Neural cell (in vitro differentiated cells): Measurements from ENCODE around the gene HSPB1. TPM values are rescaled to one million over a fixed set of nuclear protein-coding genes. Genes with fewer than 3 reads are reported as not detected.

Experiments
- H2AFZ ChIP-seq: fragments of 200-600, 300-800 bp; sonication (generic), shearing (Covaris generic); 2 replicates; pipeline ENCODE4 v1.6.0; 2014; ENCODE audit warnings: low read depth, mild to moderate bottlenecking, antibody characterized with exemption, low read length, moderate library complexity
- H3F3A ChIP-seq: fragments of 200-600 bp; shearing (Covaris generic); 2 replicates; pipeline ENCODE4 v1.6.1; 2016; ENCODE audit warnings: mild to moderate bottlenecking, moderate library complexity, mixed read lengths, antibody characterized with exemption, low read length; ENCODE audit not compliant: insufficient read depth, poor library complexity, severe bottlenecking
- H3K27ac ChIP-seq: fragments of 200-600, 300-800 bp; sonication (generic), shearing (Covaris generic); 2 replicates; pipeline ENCODE4 v1.5.1; 2014; ENCODE audit warnings: mild to moderate bottlenecking, low read length, moderate library complexity
- H3K27me3 ChIP-seq: fragments of 300-800, 200-600 bp; sonication (generic), shearing (Covaris generic); 2 replicates; pipeline ENCODE4 v1.6.0; 2014; ENCODE audit warnings: mild to moderate bottlenecking, low read depth, low read length, moderate library complexity; ENCODE audit not compliant: insufficient read depth
- H3K36me3 ChIP-seq: fragments of 300-800, 200-600 bp; sonication (generic), shearing (Covaris generic); 2 replicates; pipeline ENCODE4 v1.5.1; 2014; ENCODE audit warnings: mild to moderate bottlenecking, antibody characterized with exemption, low read length, moderate library complexity; ENCODE audit not compliant: insufficient read depth
- H3K4me2 ChIP-seq: fragments of 300-800, 200-600 bp; sonication (generic), shearing (Covaris generic); 2 replicates; pipeline ENCODE4 v1.6.0; 2014; ENCODE audit warnings: mild to moderate bottlenecking, low read length
- H3K4me3 ChIP-seq: fragments of 300-800, 200-600 bp; sonication (generic), shearing (Covaris generic); 2 replicates; pipeline ENCODE4 v1.5.1; 2014; ENCODE audit warnings: mild to moderate bottlenecking, low read length, moderate library complexity
- H3K79me2 ChIP-seq: fragments of 200-600 bp; shearing (Covaris generic); replicated peaks from 2 replicates; pipeline ENCODE4 v1.6.0; 2014; ENCODE audit warnings: mild to moderate bottlenecking, low read length, moderate library complexity; ENCODE audit not compliant: insufficient read depth
- H3K9ac ChIP-seq: fragments of 300-800, 200-600 bp; sonication (generic), shearing (Covaris generic); 2 replicates; pipeline ENCODE4 v1.6.1; 2016; ENCODE audit warnings: mild to moderate bottlenecking, low read length, mixed read lengths
- H3K9me2 ChIP-seq: fragments of 200-600 bp; shearing (Covaris generic); 2 replicates; pipeline ENCODE4 v1.6.1; 2016; ENCODE audit warnings: mild to moderate bottlenecking, low read length, mixed read lengths; ENCODE audit not compliant: insufficient read depth
- H3K9me3 ChIP-seq: fragments of 200-600, 300-800 bp; sonication (generic), shearing (Covaris generic); 2 replicates; pipeline ENCODE4 v1.6.1; 2016; ENCODE audit warnings: mild to moderate bottlenecking, mixed run types, low read length, moderate library complexity, mixed read lengths
- H4K20me1 ChIP-seq: fragments of 200-600 bp; shearing (Covaris generic); 2 replicates; pipeline ENCODE4 v1.6.1; 2016; ENCODE audit warnings: mild to moderate bottlenecking, mixed run types; ENCODE audit not compliant: insufficient read depth
- CTCF ChIP-seq: fragments of 450-650 bp; IDR thresholded peaks from 2 replicates; pipeline ENCODE4 v1.5.1; 2014; ENCODE audit warnings: antibody characterized with exemption, mild to moderate bottlenecking, moderate library complexity; ENCODE audit not compliant: poor library complexity, severe bottlenecking
- EP300 ChIP-seq: fragments of 450-650 bp; conservative IDR thresholded peaks from 2 replicates; pipeline ENCODE4 v1.6.1; 2014; ENCODE audit warnings: antibody characterized with exemption, mild to moderate bottlenecking, moderate library complexity; ENCODE audit not compliant: poor library complexity, severe bottlenecking
- EZH2 ChIP-seq: fragments of 200-600, 300-800 bp; shearing (Covaris generic), sonication (generic); IDR thresholded peaks from 2 replicates; pipeline ENCODE4 v1.6.1; 2014; ENCODE audit warnings: antibody characterized with exemption, low read length, borderline replicate concordance, mild to moderate bottlenecking; ENCODE audit not compliant: insufficient read depth, poor library complexity, severe bottlenecking
- MXI1 ChIP-seq: fragments of 450-650 bp; conservative IDR thresholded peaks from 2 replicates; pipeline ENCODE4 v1.6.1; 2014; ENCODE audit warnings: antibody characterized with exemption, mild to moderate bottlenecking; ENCODE audit not compliant: poor library complexity, severe bottlenecking
- POLR2AphosphoS5 ChIP-seq: IDR thresholded peaks from 2 replicates; pipeline ENCODE4 v1.6.1; 2012
- RAD21 ChIP-seq: fragments of 450-650 bp; conservative IDR thresholded peaks from 2 replicates; pipeline ENCODE4 v1.6.1; 2014; ENCODE audit warnings: antibody characterized with exemption, mild to moderate bottlenecking, moderate library complexity
- REST ChIP-seq: IDR thresholded peaks from 2 replicates; pipeline ENCODE4 v1.6.1; 2012; ENCODE audit warnings: borderline replicate concordance
- SMC3 ChIP-seq: fragments of 450-650 bp; conservative IDR thresholded peaks from 2 replicates; pipeline ENCODE4 v1.6.1; 2014; ENCODE audit warnings: antibody characterized with exemption, mild to moderate bottlenecking, moderate library complexity; ENCODE audit not compliant: poor library complexity
- TAF1 ChIP-seq: IDR thresholded peaks from 2 replicates; pipeline ENCODE4 v1.6.1; 2012; ENCODE audit warnings: low read depth
- polyA plus RNA-seq: library from polyadenylated mRNA; depleted of rRNA; stranded (reverse); fragments of >200 nt; gene quantifications from 2 replicates; pipeline ENCODE4 v1.2.3, GENCODE V29; 2014

HSPB1 gene
- polyA plus RNA-seq, 1 donor from 2014 or later: 1.4 TPM

- no peaks in the 10 kb centered on the region for H3F3A ChIP-seq
- H4K20me1 ChIP-seq: peaks cover 72% of the 10 kb centered on the region
- no peak overlapping the region for H3K9ac ChIP-seq
- no peaks in the 10 kb centered on the region for H3K9me2 ChIP-seq
- no peak overlapping the region for H2AFZ ChIP-seq
- H3K79me2 ChIP-seq: peaks cover 90% of the 10 kb centered on the region
- TF ChIP-seq EZH2: no peak
- TF ChIP-seq RAD21: no peak
- no peak for TF ChIP-seq CTCF
- no peak for TF ChIP-seq EP300
- no peak for TF ChIP-seq POLR2AphosphoS5
- no peak for TF ChIP-seq REST
- TF ChIP-seq MXI1: no peak
- no peak overlapping the region for H3K27ac ChIP-seq
- no peaks in the 10 kb centered on the region for H3K27me3 ChIP-seq
- H3K4me2 ChIP-seq: no peak overlapping the region
- no peaks in the 10 kb centered on the region for H3K9me3 ChIP-seq
- no peak overlapping the region for H3K4me3 ChIP-seq
- H3K36me3 ChIP-seq: peaks cover 8% of the 10 kb centered on the region
Observed at GRCh38 chr7:76330261-76330660, 27.8 kb downstream of the HSPB1 start.

GRCh38 chr7:76330673-76331072 is 28.2 kb downstream of the HSPB1 start:
- H3K27ac ChIP-seq: no peak overlapping the region
- H3K36me3 ChIP-seq: peaks cover 8% of the 10 kb centered on the region
- TF ChIP-seq CTCF (no peak), EZH2 (no peak), SMC3 (no peak), TAF1 (no peak), POLR2AphosphoS5 (no peak), EP300 (no peak), REST (no peak), MXI1 (no peak), RAD21 (no peak)
- peaks cover 88% of the 10 kb centered on the region for H3K79me2 ChIP-seq
- H3K9ac ChIP-seq: no peak overlapping the region
- H3F3A ChIP-seq: no peaks in the 10 kb centered on the region
- no peak overlapping the region for H3K4me3 ChIP-seq
- no peaks in the 10 kb centered on the region for H3K27me3 ChIP-seq
- H3K9me2 ChIP-seq: no peaks in the 10 kb centered on the region
- H3K4me2 ChIP-seq: no peak overlapping the region
- H4K20me1 ChIP-seq: peaks cover 68% of the 10 kb centered on the region
- H3K9me3 ChIP-seq: no peaks in the 10 kb centered on the region
- no peak overlapping the region for H2AFZ ChIP-seq
